HCT116 (cell line): ENCODE results near the gene UAP1L1. TPM values are rescaled to one million over a fixed set of nuclear protein-coding genes. Genes with fewer than 3 reads are reported as not detected.

Source experiments
- ATAC-seq: fragments of 200-7000 bp; cut with Tn5 transposase; 2 replicates; pipeline ENCODE4 v1.9.1; 2020; ENCODE audit warnings: mild to moderate bottlenecking, moderate library complexity
- BruUV-seq: library from RNA; stranded (reverse); fragments of 400-500 nt; replicated peaks from 2 replicates; lab custom pipeline; 2021; lab: Mats Ljungman, UMichigan
- CTCF ChIA-PET: fragments of 300-600 bp; sonication (Branson Sonifier 250); formaldehyde crosslinking; loops from one replicate; lab custom pipeline; 2021; ENCODE audit warnings: antibody characterized with exemption; lab: Charles Lee
- POLR2A ChIA-PET: fragments of 300-600, 350-600 bp; sonication (Branson Sonifier 250); formaldehyde crosslinking; loops from one replicate; lab custom pipeline; 2021; ENCODE audit warnings: antibody characterized with exemption; lab: Charles Lee
- RAD21 ChIA-PET, 2 experiments: fragments of 300-600 bp; sonication (Branson Sonifier 250); formaldehyde crosslinking; loops; one replicate each; lab custom pipeline; 2023; ENCODE audit warnings: low total read pairs in 2 of 2; ENCODE audit not compliant: uncharacterized antibody in 2 of 2, unreplicated experiment in 2 of 2, low non-redundant PET in 1 of 2; lab: Charles Lee
- DNase-seq: peaks from one replicate; pipeline ENCODE4 v3.0.0-alpha.2; 2010; ENCODE audit warnings: low read depth, low spot score
- H2AFZ ChIP-seq: fragments of 200-600 bp; shearing (Covaris generic), sonication (generic); 2 replicates; pipeline ENCODE4 v1.6.1; 2017; ENCODE audit warnings: low read depth, mixed run types, mixed read lengths, antibody characterized with exemption, low read length; ENCODE audit not compliant: poor library complexity, severe bottlenecking
- H3K27ac ChIP-seq: 2 replicates; pipeline ENCODE4 v1.5.1; 2012; ENCODE audit warnings: low read depth, low read length
- H3K27me3 ChIP-seq: fragments of 200-600 bp; sonication (generic); 2 replicates; pipeline ENCODE4 v1.6.1; 2016; ENCODE audit warnings: mixed run types, low read length, mixed read lengths; ENCODE audit not compliant: insufficient read depth
- H3K36me3 ChIP-seq, 2 experiments: fragments of 200-500 bp in 1 of 2; fragments of 200-600 bp in 1 of 2; sonication (Bioruptor generic) in 1 of 2; sonication (generic) in 1 of 2; 2 replicates each; pipeline versions ENCODE4 v1.5.1 to v1.6.1; 2014 to 2016; ENCODE audit warnings: low read length in 2 of 2, inconsistent platforms in 1 of 2, mixed read lengths in 1 of 2, mixed run types in 1 of 2; ENCODE audit not compliant: insufficient read depth in 2 of 2, control insufficient read depth in 1 of 2
- H3K4me1 ChIP-seq, 2 experiments: fragments of 200-600 bp in 1 of 2; sonication (generic) in 1 of 2; 2 replicates each; pipeline versions ENCODE4 v1.5.1 to v1.6.1; 2012 to 2017; ENCODE audit warnings: low read length in 2 of 2, inconsistent platforms in 1 of 2, mild to moderate bottlenecking in 1 of 2, mixed read lengths in 1 of 2, mixed run types in 1 of 2, moderate library complexity in 1 of 2; ENCODE audit not compliant: insufficient read depth in 2 of 2, control insufficient read depth in 1 of 2
- H3K4me2 ChIP-seq: fragments of 200-600 bp; sonication (generic); 2 replicates; pipeline ENCODE4 v1.6.1; 2017; ENCODE audit warnings: mixed run types, low read length, mixed read lengths
- H3K4me3 ChIP-seq, 2 experiments: fragments of 200-600 bp in 1 of 2; sonication (generic) in 1 of 2; replicated peaks in 1 of 2; 2 replicates each; pipeline ENCODE4 v1.5.1; 2011 to 2016; ENCODE audit warnings: low read length in 2 of 2, control low read depth in 1 of 2, low read depth in 1 of 2, mild to moderate bottlenecking in 1 of 2, mixed read lengths in 1 of 2, mixed run types in 1 of 2
- H3K79me2 ChIP-seq: fragments of 200-600 bp; sonication (generic); 2 replicates; pipeline ENCODE4 v1.6.1; 2017; ENCODE audit warnings: mild to moderate bottlenecking, mixed run types, low read length, moderate library complexity, mixed read lengths; ENCODE audit not compliant: insufficient read depth
- H3K9ac ChIP-seq: fragments of 200-600 bp; sonication (generic); 2 replicates; pipeline ENCODE4 v1.6.1; 2016; ENCODE audit warnings: low read length, mixed read lengths
- H3K9me2 ChIP-seq: fragments of 200-600 bp; sonication (generic), shearing (Covaris generic); 2 replicates; pipeline ENCODE4 v1.6.1; 2017; ENCODE audit warnings: mixed run types, mild to moderate bottlenecking, moderate library complexity; ENCODE audit not compliant: insufficient read depth
- H3K9me3 ChIP-seq, 2 experiments: fragments of 200-500 bp in 1 of 2; fragments of 200-600 bp in 1 of 2; sonication (Bioruptor generic) in 1 of 2; sonication (generic) in 1 of 2; 2 replicates each; pipeline ENCODE4 v1.6.1; 2014 to 2017; ENCODE audit warnings: low read length in 2 of 2, mixed read lengths in 2 of 2, inconsistent platforms in 1 of 2, low read depth in 1 of 2, mild to moderate bottlenecking in 1 of 2, mixed run types in 1 of 2, moderate library complexity in 1 of 2; ENCODE audit not compliant: control insufficient read depth in 1 of 2, insufficient read depth in 1 of 2
- H4K20me1 ChIP-seq: fragments of 200-600 bp; sonication (generic), shearing (Covaris generic); 2 replicates; pipeline ENCODE4 v1.6.1; 2017; ENCODE audit warnings: mixed run types, mild to moderate bottlenecking, moderate library complexity; ENCODE audit not compliant: insufficient read depth
- CBX3 ChIP-seq: IDR thresholded peaks from 2 replicates; pipeline ENCODE4 v1.6.1; 2012; ENCODE audit warnings: low read depth
- CEBPB ChIP-seq: IDR thresholded peaks from 2 replicates; pipeline ENCODE4 v1.6.1; 2012; ENCODE audit warnings: low read depth
- EZH2phosphoT487 ChIP-seq: fragments of 200-600 bp; IDR thresholded peaks from 2 replicates; pipeline ENCODE4 v1.6.1; 2018; ENCODE audit warnings: antibody characterized with exemption, borderline replicate concordance
- POLR2AphosphoS5 ChIP-seq: IDR thresholded peaks from 2 replicates; pipeline ENCODE4 v1.6.1; 2011; ENCODE audit warnings: mild to moderate bottlenecking, low read depth, low read length, moderate library complexity
- SP1 ChIP-seq: IDR thresholded peaks from 2 replicates; pipeline ENCODE4 v1.6.1; 2012; ENCODE audit warnings: low read depth
- SRF ChIP-seq: IDR thresholded peaks from 2 replicates; pipeline ENCODE4 v1.6.1; 2012; ENCODE audit warnings: low read depth
- YY1 ChIP-seq: IDR thresholded peaks from 2 replicates; pipeline ENCODE4 v1.6.1; 2011; ENCODE audit warnings: low read length, low read depth, moderate library complexity, mild to moderate bottlenecking; ENCODE audit not compliant: insufficient replicate concordance; ENCODE audit errors: extremely low read depth
- intact Hi-C: fragments of 100-400 bp; cut with micrococcal nuclease; formaldehyde crosslinking; loops from 2 replicates; pipeline ENCODE4 v1.10.0; 2022
- total RNA-seq: library from RNA; stranded (reverse); gene quantifications from one replicate; pipeline ENCODE4 v1.2.1, GENCODE V29; 2021; ENCODE audit not compliant: unreplicated experiment
- TF ChIP-seq, protein P1 (sequence below): IDR thresholded peaks from 2 replicates; pipeline ENCODE4 v1.6.1; 2012
- TF ChIP-seq, protein P2 (sequence below), 3 experiments: fragments of 200-600 bp in 1 of 3; sonication (generic) in 1 of 3; IDR thresholded peaks in 2 of 3; conservative IDR thresholded peaks in 1 of 3; 2 replicates each; pipeline ENCODE4 v1.5.1; 2012 to 2017; ENCODE audit warnings: low read depth in 2 of 3, low read length in 2 of 3, antibody characterized with exemption in 1 of 3, borderline replicate concordance in 1 of 3, control low read depth in 1 of 3, mild to moderate bottlenecking in 1 of 3, mixed read lengths in 1 of 3, mixed run types in 1 of 3, moderate library complexity in 1 of 3; ENCODE audit not compliant: insufficient read depth in 1 of 3
- TF ChIP-seq, protein P3 (sequence below): IDR thresholded peaks from 2 replicates; pipeline ENCODE4 v1.6.1; 2012; ENCODE audit warnings: low read depth
- TF ChIP-seq, protein P4 (sequence below): IDR thresholded peaks from 2 replicates; pipeline ENCODE4 v1.6.1; 2012

The UAP1L1 gene
- total RNA-seq, 1 experiment from 2014 or later: 11.0 TPM

DNA sequence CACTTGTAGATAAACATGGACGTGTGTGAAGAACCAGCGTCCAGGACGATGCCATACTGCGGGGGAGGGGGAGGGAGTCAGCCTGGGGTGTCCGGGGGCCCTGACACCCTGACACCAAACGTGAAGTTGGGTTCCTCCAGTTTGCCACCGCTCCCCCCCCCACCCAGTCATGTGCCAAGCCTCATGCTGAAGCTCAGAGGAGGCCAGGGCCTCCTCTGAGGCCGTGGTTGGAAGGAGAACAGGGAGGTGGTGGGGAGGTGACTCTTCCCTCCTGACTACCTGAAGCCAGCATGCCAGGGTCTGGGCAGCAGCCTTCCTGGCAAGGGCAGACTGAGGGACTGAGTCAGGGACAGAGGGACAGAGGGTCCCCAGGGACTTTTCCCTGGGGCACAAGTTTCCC lies 25.0 kb upstream of the UAP1L1 start:
- Histone ChIP-seq H4K20me1 (no peaks in the 10 kb centered on the region), H3K27me3 (no peaks in the 10 kb centered on the region), H3K9me2 (no peaks in the 10 kb centered on the region), H3K9ac (no peak overlapping the region), H3K36me3 (no peaks in the 10 kb centered on the region), H3K9me3 (no peaks in the 10 kb centered on the region)
- ATAC-seq (no peak), DNase-seq (no peak)
- TF ChIP-seq CEBPB: no peak
- TF ChIP-seq, all 23 proteins: peak for 0
- H3K4me2 ChIP-seq: peak overlapping the region; percentile 95
- no peak overlapping the region for H2AFZ ChIP-seq
- H3K4me1 ChIP-seq: peaks cover 17 to 34% of the 10 kb centered on the region in 2 experiments
- no peak overlapping the region for H3K27ac ChIP-seq
- H3K4me3 ChIP-seq: no peak overlapping the region; a peak in 1 of 4 replicates
- ChIA-PET CTCF (interaction anchor here (0.8 to 4.3 kb wide), 6 partner anchors 12 to 184 kb away, joined by 3 to 22 read pairs (median 4); no protein-coding TSS in a partner anchor), RAD21 (no interaction called here), POLR2A (interaction anchor here (0.8 kb wide), 1 partner anchor 15 kb away, joined by 3 read pairs; no protein-coding TSS in a partner anchor)
- no TSS peak for BruUV-seq
- intact Hi-C loops: no loop called here
- H3K79me2 ChIP-seq: no peaks in the 10 kb centered on the region

DNA sequence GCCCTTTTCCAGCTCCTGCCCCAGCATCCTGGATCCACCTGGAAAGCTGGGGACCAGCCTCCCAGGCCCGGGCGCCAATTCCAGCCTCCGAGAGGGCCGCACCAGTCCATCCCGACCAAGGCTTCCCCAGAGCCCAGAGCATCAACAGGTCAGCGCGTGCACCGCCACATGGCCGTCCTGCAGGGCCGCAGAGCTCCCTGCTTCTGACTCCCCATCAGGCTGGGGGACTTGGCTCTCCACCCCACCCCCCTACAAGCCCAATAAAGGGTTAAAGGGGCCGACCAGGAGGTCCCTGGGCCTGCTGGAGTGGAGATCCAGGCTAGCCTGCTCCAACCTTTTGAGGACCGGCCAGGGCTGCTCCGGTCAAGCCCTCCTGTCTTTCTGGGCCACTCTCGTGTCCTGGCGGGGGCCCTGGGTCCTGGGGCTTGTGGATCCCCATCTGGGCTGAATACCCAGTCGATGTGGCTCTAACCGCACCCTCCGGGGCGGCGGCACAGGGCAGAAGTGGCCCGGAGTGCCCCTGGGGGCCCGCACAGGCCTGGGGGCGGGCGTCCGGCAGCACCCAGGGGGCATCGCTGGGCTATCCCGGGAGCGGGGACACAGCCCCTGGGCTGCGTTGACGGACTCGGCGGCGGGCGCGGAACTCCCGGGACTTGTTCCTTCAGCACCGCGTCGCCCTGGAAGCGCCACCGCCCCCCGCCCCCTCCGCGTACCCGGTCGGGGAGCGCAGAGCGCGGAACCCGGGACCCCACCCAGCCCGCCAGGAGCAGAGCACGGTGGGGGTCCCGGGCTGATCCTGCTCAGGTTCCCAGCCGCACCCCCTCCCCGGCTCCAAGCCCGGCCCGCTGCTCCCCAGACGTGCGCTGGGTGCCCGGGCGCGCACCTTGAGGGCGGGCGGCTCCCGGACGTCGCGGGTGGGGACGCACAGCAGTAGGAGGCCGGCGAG lies 24.0 kb upstream of the UAP1L1 start:
- H3K4me1 ChIP-seq: peaks cover 21 to 35% of the 10 kb centered on the region in 2 experiments
- H3K27me3 ChIP-seq: no peaks in the 10 kb centered on the region
- no peaks in the 10 kb centered on the region for H3K79me2 ChIP-seq
- no TSS peak for BruUV-seq
- intact Hi-C loops: no loop called here
- no peaks in the 10 kb centered on the region for H3K36me3 ChIP-seq
- peak overlapping the region; percentile 66 for H3K9ac ChIP-seq
- H2AFZ ChIP-seq: no peak overlapping the region
- no peaks in the 10 kb centered on the region for H3K9me3 ChIP-seq
- CTCF ChIA-PET: interaction anchor here (1.0 to 4.3 kb wide), 7 partner anchors 11 to 183 kb away, joined by 4 to 22 read pairs (median 5); no protein-coding TSS in a partner anchor
- no peaks in the 10 kb centered on the region for H3K9me2 ChIP-seq
- DNase-seq (no peak), ATAC-seq (peak; percentile 70)
- peak overlapping the region; percentile 85; the same call in 1 of the 2 replicates for H3K27ac ChIP-seq
- H3K4me3 ChIP-seq: peak overlapping the region; percentile 57 to 68
- H3K4me2 ChIP-seq: peak overlapping the region; percentile 95
- RAD21 ChIA-PET: no interaction called here
- POLR2A ChIA-PET: interaction anchor here (0.6 to 1.0 kb wide), 4 partner anchors 14 to 188 kb away, joined by 3 to 7 read pairs (median 4); partner anchors contain the start of gene TUBB4B
- no peaks in the 10 kb centered on the region for H4K20me1 ChIP-seq
- TF ChIP-seq, protein P1, sequence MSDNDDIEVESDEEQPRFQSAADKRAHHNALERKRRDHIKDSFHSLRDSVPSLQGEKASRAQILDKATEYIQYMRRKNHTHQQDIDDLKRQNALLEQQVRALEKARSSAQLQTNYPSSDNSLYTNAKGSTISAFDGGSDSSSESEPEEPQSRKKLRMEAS: no peak
- TF ChIP-seq SP1 (no peak), SRF (no peak), POLR2AphosphoS5 (no peak), EZH2phosphoT487 (no peak), CBX3 (no peak), CEBPB (no peak), YY1 (no peak)
- TF ChIP-seq, protein P2, sequence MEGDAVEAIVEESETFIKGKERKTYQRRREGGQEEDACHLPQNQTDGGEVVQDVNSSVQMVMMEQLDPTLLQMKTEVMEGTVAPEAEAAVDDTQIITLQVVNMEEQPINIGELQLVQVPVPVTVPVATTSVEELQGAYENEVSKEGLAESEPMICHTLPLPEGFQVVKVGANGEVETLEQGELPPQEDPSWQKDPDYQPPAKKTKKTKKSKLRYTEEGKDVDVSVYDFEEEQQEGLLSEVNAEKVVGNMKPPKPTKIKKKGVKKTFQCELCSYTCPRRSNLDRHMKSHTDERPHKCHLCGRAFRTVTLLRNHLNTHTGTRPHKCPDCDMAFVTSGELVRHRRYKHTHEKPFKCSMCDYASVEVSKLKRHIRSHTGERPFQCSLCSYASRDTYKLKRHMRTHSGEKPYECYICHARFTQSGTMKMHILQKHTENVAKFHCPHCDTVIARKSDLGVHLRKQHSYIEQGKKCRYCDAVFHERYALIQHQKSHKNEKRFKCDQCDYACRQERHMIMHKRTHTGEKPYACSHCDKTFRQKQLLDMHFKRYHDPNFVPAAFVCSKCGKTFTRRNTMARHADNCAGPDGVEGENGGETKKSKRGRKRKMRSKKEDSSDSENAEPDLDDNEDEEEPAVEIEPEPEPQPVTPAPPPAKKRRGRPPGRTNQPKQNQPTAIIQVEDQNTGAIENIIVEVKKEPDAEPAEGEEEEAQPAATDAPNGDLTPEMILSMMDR (IDR thresholded peaks at IDR 0.05 in 2 of 3, conservative IDR thresholded peaks at IDR 0.05 in 1 of 3; ENCODE audit: borderline replicate concordance in 1 of 3, insufficient read depth in 1 of 3, low read depth in 2 of 3, low read length in 2 of 3): no peak
- TF ChIP-seq, protein P3, sequence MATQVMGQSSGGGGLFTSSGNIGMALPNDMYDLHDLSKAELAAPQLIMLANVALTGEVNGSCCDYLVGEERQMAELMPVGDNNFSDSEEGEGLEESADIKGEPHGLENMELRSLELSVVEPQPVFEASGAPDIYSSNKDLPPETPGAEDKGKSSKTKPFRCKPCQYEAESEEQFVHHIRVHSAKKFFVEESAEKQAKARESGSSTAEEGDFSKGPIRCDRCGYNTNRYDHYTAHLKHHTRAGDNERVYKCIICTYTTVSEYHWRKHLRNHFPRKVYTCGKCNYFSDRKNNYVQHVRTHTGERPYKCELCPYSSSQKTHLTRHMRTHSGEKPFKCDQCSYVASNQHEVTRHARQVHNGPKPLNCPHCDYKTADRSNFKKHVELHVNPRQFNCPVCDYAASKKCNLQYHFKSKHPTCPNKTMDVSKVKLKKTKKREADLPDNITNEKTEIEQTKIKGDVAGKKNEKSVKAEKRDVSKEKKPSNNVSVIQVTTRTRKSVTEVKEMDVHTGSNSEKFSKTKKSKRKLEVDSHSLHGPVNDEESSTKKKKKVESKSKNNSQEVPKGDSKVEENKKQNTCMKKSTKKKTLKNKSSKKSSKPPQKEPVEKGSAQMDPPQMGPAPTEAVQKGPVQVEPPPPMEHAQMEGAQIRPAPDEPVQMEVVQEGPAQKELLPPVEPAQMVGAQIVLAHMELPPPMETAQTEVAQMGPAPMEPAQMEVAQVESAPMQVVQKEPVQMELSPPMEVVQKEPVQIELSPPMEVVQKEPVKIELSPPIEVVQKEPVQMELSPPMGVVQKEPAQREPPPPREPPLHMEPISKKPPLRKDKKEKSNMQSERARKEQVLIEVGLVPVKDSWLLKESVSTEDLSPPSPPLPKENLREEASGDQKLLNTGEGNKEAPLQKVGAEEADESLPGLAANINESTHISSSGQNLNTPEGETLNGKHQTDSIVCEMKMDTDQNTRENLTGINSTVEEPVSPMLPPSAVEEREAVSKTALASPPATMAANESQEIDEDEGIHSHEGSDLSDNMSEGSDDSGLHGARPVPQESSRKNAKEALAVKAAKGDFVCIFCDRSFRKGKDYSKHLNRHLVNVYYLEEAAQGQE: no peak
- TF ChIP-seq, protein P4, sequence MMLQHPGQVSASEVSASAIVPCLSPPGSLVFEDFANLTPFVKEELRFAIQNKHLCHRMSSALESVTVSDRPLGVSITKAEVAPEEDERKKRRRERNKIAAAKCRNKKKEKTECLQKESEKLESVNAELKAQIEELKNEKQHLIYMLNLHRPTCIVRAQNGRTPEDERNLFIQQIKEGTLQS: no peak
